ENCODE data around the gene APOA5. TPM values are rescaled to one million over a fixed set of nuclear protein-coding genes. Genes with fewer than 3 reads are reported as not detected.
"Not testable (repeated sequence)": the region's sequence is repeated elsewhere in the genome, so short reads cannot be mapped to it uniquely, and the experiment has no call there.

APOA5 gene
- total and polyA plus RNA-seq, 2 experiments from 2014 or later: not detected

- in situ Hi-C loops (cut with MboI): no loop called here
- Histone ChIP-seq H3K9ac (no peak overlapping the region), H3K79me2 (ENCODE audit: insufficient read depth) (no peaks in the 10 kb centered on the region), H4K20me1 (ENCODE audit: insufficient read depth) (no peaks in the 10 kb centered on the region), H3K4me1 (ENCODE audit: insufficient read depth) (peaks cover 6% of the 10 kb centered on the region), H3K4me3 (no peak overlapping the region), H3K4me2 (ENCODE audit: unreplicated experiment) (no peak overlapping the region), H3K27ac (no peak overlapping the region), H2AFZ (no peak overlapping the region), H3K36me3 (ENCODE audit: low read depth) (no peaks in the 10 kb centered on the region), H3K27me3 (replicated peaks; ENCODE audit: insufficient read depth) (no peaks in the 10 kb centered on the region), H3F3A (ENCODE audit: insufficient read depth) (no peaks in the 10 kb centered on the region), H3K9me3 (ENCODE audit: low read depth) (no peaks in the 10 kb centered on the region), H3K9me2 (ENCODE audit: insufficient read depth) (no peaks in the 10 kb centered on the region)
- TF ChIP-seq EZH2phosphoT487 (IDR thresholded peaks at IDR 0.05; ENCODE audit: insufficient read depth, low read depth) (no peak), EZH2 (IDR thresholded peaks at IDR 0.05; ENCODE audit: insufficient read depth, poor library complexity, severe bottlenecking) (no peak)
- no peak for DNase-seq
- 33 to 34% methylated on average over 3 of the region's 3 CpGs for WGBS, 2 experiments (ENCODE audit: low coverage in 1 of 2, low lambda C conversion rate in 2 of 2, missing lambda C conversion rate in 2 of 2)
These were observed 12.3 kb upstream of the APOA5 start for GRCh38 chr11:116804001-116804400.

GRCh38 chr11:116801662-116802061 lies 10.0 kb upstream of the APOA5 start:
- H3K79me2 ChIP-seq (ENCODE audit: insufficient read depth); H3K36me3 ChIP-seq (ENCODE audit: low read depth); H2AFZ ChIP-seq; H3F3A ChIP-seq (ENCODE audit: insufficient read depth); DNase-seq; H3K9ac ChIP-seq; H3K4me2 ChIP-seq (ENCODE audit: unreplicated experiment); H4K20me1 ChIP-seq (ENCODE audit: insufficient read depth); in situ Hi-C loops (cut with MboI); H3K27me3 ChIP-seq (replicated peaks; ENCODE audit: insufficient read depth); H3K4me1 ChIP-seq (ENCODE audit: insufficient read depth); H3K9me2 ChIP-seq (ENCODE audit: insufficient read depth); H3K4me3 ChIP-seq; H3K27ac ChIP-seq; H3K9me3 ChIP-seq (ENCODE audit: low read depth): not testable (repeated sequence)

- 93 to 94% methylated on average over 2 of the region's 2 CpGs for WGBS, 2 experiments (ENCODE audit: low coverage in 1 of 2, low lambda C conversion rate in 2 of 2, missing lambda C conversion rate in 2 of 2)
- Histone ChIP-seq H3K4me3 (no peak overlapping the region), H2AFZ (no peak overlapping the region), H3K9me3 (ENCODE audit: low read depth) (no peaks in the 10 kb centered on the region), H3K79me2 (ENCODE audit: insufficient read depth) (no peaks in the 10 kb centered on the region), H3K27me3 (replicated peaks; ENCODE audit: insufficient read depth) (no peaks in the 10 kb centered on the region), H3K4me2 (ENCODE audit: unreplicated experiment) (no peak overlapping the region), H4K20me1 (ENCODE audit: insufficient read depth) (no peaks in the 10 kb centered on the region), H3K4me1 (ENCODE audit: insufficient read depth) (no peaks in the 10 kb centered on the region), H3F3A (ENCODE audit: insufficient read depth) (no peaks in the 10 kb centered on the region), H3K9ac (no peak overlapping the region), H3K36me3 (ENCODE audit: low read depth) (no peaks in the 10 kb centered on the region), H3K27ac (no peak overlapping the region), H3K9me2 (ENCODE audit: insufficient read depth) (no peaks in the 10 kb centered on the region)
- in situ Hi-C loops (cut with MboI): no loop called here
- no peak for TF ChIP-seq EZH2 (IDR thresholded peaks at IDR 0.05; ENCODE audit: insufficient read depth, poor library complexity, severe bottlenecking)
- DNase-seq: no peak
These were observed 8.9 kb upstream of the APOA5 start for GRCh38 chr11:116800610-116801009.

GRCh38 chr11:116798368-116798767 lies 6.7 kb upstream of the APOA5 start:
- no peak overlapping the region for H3K4me3 ChIP-seq
- H3K36me3 ChIP-seq (ENCODE audit: low read depth): no peaks in the 10 kb centered on the region
- H3F3A ChIP-seq (ENCODE audit: insufficient read depth): peaks cover 10% of the 10 kb centered on the region
- H3K9ac ChIP-seq: no peak overlapping the region
- TF ChIP-seq EZH2 (IDR thresholded peaks at IDR 0.05; ENCODE audit: insufficient read depth, poor library complexity, severe bottlenecking) (no peak), EZH2phosphoT487 (IDR thresholded peaks at IDR 0.05; ENCODE audit: insufficient read depth, low read depth) (no peak)
- 67 to 75% methylated on average over 5 of the region's 5 CpGs for WGBS, 2 experiments (ENCODE audit: low coverage in 1 of 2, low lambda C conversion rate in 2 of 2, missing lambda C conversion rate in 2 of 2)
- H3K27me3 ChIP-seq (replicated peaks; ENCODE audit: insufficient read depth): no peaks in the 10 kb centered on the region
- H3K27ac ChIP-seq: no peak overlapping the region
- H4K20me1 ChIP-seq (ENCODE audit: insufficient read depth): no peaks in the 10 kb centered on the region
- no peak overlapping the region for H2AFZ ChIP-seq
- H3K9me2 ChIP-seq (ENCODE audit: insufficient read depth): no peaks in the 10 kb centered on the region
- no peak for DNase-seq
- peaks cover 14% of the 10 kb centered on the region for H3K4me1 ChIP-seq (ENCODE audit: insufficient read depth)
- no peaks in the 10 kb centered on the region for H3K9me3 ChIP-seq (ENCODE audit: low read depth)
- in situ Hi-C loops (cut with MboI): no loop called here
- H3K4me2 ChIP-seq (ENCODE audit: unreplicated experiment): no peak overlapping the region
- no peaks in the 10 kb centered on the region for H3K79me2 ChIP-seq (ENCODE audit: insufficient read depth)

DNA sequence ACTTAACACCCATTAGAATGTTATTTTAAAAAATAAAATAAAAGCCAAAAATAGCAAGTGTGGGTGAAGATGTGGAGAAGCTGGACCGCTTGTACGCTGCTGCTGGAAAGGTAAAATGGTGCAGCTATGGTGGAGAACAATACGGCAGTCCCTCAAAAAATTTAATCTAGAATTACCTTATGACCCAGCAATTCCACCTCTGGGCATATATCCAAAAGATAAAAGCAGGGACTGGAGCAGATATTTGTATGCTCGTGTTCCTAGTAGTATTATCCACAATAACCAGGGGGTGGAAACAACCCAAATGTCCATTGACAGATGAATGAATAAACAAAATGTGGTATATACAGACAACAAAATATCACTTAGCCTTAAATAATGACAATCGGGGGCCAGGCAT lies 6.1 kb upstream of the APOA5 start:
- in situ Hi-C loops (cut with MboI): no loop called here
- Histone ChIP-seq H3F3A (ENCODE audit: insufficient read depth) (peaks cover 14% of the 10 kb centered on the region), H3K4me3 (no peak overlapping the region), H3K36me3 (ENCODE audit: low read depth) (no peaks in the 10 kb centered on the region), H3K4me2 (ENCODE audit: unreplicated experiment) (no peak overlapping the region), H3K79me2 (ENCODE audit: insufficient read depth) (no peaks in the 10 kb centered on the region), H3K9me2 (ENCODE audit: insufficient read depth) (no peaks in the 10 kb centered on the region), H3K9ac (no peak overlapping the region), H4K20me1 (ENCODE audit: insufficient read depth) (no peaks in the 10 kb centered on the region), H2AFZ (no peak overlapping the region), H3K4me1 (ENCODE audit: insufficient read depth) (peaks cover 18% of the 10 kb centered on the region), H3K27ac (no peak overlapping the region), H3K27me3 (replicated peaks; ENCODE audit: insufficient read depth) (no peaks in the 10 kb centered on the region), H3K9me3 (ENCODE audit: low read depth) (no peaks in the 10 kb centered on the region)
- no peak for TF ChIP-seq EZH2 (IDR thresholded peaks at IDR 0.05; ENCODE audit: insufficient read depth, poor library complexity, severe bottlenecking)
- no peak for TF ChIP-seq EZH2phosphoT487 (IDR thresholded peaks at IDR 0.05; ENCODE audit: insufficient read depth, low read depth)
- 87% methylated on average over 5 of the region's 5 CpGs for WGBS, 2 experiments (ENCODE audit: low coverage in 1 of 2, low lambda C conversion rate in 2 of 2, missing lambda C conversion rate in 2 of 2)
- DNase-seq: no peak

Measured in GM23248 (cell line).